Measurements from ENCODE around the gene CRYZ.
A peak's percentile ranks its signal among the peaks of the same experiment; 100 is the strongest.
"Not testable (repeated sequence)": the region's sequence is repeated elsewhere in the genome, so short reads cannot be mapped to it uniquely, and the experiment has no call there.

CRYZ gene

DNA sequence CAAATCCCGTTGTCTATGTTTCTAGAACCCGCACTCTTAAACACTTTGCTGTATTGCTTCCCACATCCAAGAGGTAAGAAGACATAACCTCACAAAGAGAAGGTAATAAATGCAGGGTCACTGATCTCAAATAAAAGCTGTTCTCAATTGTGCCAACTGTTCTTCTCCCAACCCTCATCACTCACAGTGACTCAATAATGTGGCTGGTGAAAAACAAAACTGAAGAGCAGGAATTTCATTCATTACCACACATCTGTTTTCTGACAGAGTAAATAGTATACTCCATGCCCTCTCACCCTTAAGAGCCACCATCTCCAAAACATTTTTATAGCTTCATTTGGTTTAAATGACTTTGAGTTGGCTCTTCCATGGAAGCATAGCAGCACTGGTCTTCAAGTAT is 53.0 kb downstream of the CRYZ start:
- no peak for DNase-seq

DNA sequence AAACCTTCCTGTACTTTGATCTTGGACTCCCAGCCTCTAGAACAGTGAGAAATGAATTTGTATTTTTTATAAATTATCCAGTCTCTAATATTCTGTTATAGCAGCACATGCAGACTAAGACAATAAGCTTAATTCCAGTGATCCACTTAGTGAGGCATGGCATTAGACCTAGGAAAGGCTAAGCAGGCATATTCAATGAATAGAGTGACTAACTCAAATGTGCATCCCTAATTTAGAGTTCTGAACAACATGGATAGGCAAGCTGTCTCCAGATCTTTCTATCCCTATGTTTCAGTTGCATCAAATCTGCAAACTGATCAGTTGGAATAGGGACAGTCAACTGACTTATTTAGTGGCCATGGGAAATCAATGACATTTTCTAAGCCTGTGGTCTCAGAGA is 54.9 kb downstream of the CRYZ start:
- no peak for DNase-seq

DNA sequence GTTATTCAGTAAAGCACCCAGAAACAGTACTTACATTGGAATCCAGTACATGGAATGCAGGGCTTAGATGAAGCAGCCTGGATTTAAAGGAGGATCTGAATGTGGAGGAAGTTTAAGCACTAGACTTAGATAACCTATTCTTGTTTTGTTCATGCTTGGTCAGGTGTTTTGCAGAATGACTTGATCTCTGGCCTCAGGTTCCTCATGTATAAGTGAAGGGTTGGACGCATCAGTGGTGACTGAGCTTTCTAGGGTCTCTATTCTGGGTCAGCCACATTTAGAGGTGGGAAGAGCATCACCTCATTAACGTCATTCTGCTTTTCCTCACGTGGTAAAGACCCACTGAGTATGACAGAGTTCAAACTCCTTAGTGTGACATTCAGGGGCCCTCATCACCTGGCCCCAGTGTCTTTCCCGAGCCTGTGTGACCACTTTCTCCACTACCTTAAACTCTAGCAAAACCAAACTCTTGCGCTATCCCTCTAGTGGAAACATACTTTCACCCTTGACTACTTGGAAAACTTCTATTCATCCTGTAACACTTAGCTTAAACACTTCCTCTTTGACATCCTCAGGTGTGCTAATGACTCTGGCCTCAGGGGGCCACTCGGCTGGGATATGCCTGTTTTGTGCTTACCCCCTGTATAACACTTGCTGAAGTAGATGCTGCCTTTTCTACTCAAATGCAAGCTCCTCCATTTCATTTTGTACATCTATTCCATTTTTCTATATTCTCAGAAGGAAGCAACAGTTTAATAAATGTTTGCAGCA is 58.4 kb downstream of the CRYZ start:
- DNase-seq, result no peak

DNA sequence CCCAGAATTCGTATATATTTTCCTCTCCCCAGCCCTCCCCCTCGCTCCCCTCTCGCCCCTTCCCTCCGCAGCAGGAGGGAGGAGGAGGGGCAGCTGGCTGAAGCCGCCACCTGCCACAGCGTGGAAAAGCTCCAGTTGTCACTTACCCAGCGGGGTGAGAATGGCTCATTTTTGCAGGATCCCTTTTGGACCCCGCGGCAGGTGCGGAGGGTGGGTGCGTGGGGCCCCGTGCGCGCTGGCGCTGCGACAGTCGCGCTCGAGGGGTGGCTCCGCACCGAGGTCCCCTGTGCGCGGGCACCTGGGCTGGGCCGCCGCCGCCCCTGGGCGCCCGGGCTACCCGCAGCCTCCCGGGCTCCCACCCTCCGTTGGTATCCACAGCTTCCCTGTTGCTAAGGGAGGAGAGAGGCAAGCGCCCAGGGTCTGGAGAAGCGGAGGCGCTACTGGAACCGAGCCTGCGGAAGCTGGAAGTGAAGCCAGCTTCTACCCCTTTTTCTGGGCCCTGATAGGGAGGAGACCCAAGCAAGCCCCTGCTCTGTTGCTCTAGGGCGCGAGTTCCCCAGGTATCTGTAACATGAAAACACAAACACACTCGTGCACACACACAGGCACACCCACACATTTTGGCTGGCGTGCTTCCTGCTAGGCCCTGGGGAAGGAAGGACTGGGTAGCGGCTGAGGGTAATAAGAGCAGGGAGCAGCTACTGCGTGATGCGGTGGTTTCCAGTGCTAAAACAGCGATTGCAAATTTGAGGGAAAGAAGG is 59.3 kb downstream of the CRYZ start, which contains the start of gene ERICH3:
Gene ERICH3, minus strand, starts transcription at position 442 of the 761 bp plus-strand sequence. Its CDS starts 273 bp downstream, at position 169.
- peak; percentile 51 to 79 for DNase-seq

DNA sequence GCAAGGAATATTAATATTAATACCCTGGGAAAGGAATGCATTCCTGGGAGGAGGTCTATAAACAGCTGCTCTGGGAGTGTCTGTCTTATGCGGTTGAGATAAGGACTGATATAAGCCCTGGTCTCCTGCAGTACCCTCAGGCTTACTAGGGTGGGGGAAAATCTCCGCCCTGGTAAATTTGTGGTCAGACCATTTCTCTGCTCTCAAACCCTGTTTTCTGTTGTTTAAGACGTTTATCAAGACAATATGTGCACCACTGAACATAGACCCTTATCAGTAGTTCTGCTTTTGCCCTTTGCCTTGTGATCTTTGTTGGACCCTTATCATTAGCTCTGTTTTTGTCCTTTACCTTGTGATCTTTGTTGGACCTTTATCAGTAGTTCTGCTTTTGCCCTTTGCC is 62.0 kb downstream of the CRYZ start:
- DNase-seq, result not testable (repeated sequence)

Measured in NCI-H2081 (cell line).